ENCODE data around the gene DENND4A. TPM values are rescaled to one million over a fixed set of nuclear protein-coding genes. Genes with fewer than 3 reads are reported as not detected.

The DENND4A gene
- total and polyA plus RNA-seq, 9 of the 15 experiments (the other 6 are each of a cell fraction or from before 2014, with no cell fraction given): 6.8 to 32.3 (median 19.9) TPM

DNA sequence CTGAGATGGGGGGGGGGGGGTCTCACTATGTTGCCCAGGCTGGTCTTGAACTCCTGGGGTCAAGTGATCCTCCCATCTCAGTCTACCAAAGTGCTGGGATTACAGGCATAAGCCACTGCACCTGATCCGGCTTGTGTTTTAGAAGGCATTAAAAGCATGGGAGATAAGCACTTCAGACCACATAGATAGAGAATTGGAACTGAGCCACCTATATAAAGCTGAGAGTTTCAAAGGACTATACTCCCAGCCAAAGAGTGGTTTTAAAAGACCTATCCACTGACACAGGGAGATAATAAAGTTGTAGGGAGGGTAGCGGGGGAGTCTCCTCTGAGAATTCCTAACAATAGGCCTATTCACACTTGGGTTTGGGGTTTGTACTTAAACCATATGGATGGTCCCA, 34.8 kb downstream of the DENND4A start (continued):
- no peak for TF ChIP-seq JUND (IDR thresholded peaks at IDR 0.05; ENCODE audit: borderline replicate concordance, low read depth, low read length)
- TF ChIP-seq JUND (tag; IDR thresholded peaks at IDR 0.05; ENCODE audit: borderline replicate concordance, low read depth, low read length): no peak
- TF ChIP-seq ASH1L (IDR thresholded peaks at IDR 0.05; ENCODE audit: borderline replicate concordance, low read depth, partially characterized antibody): no peak
- TF ChIP-seq LCOR (CRISPR knock-in tag; IDR thresholded peaks at IDR 0.05): no peak
- TF ChIP-seq BCL6 (CRISPR knock-in tag; IDR thresholded peaks at IDR 0.05): no peak
- TF ChIP-seq ETS2 (tag; IDR thresholded peaks at IDR 0.05; ENCODE audit: borderline replicate concordance, poor library complexity, severe bottlenecking): no peak
- TF ChIP-seq MAFG (tag; conservative IDR thresholded peaks at IDR 0.05): no peak
- no peak for TF ChIP-seq RB1 (IDR thresholded peaks at IDR 0.05; ENCODE audit: low read depth)
- TF ChIP-seq, protein P1, sequence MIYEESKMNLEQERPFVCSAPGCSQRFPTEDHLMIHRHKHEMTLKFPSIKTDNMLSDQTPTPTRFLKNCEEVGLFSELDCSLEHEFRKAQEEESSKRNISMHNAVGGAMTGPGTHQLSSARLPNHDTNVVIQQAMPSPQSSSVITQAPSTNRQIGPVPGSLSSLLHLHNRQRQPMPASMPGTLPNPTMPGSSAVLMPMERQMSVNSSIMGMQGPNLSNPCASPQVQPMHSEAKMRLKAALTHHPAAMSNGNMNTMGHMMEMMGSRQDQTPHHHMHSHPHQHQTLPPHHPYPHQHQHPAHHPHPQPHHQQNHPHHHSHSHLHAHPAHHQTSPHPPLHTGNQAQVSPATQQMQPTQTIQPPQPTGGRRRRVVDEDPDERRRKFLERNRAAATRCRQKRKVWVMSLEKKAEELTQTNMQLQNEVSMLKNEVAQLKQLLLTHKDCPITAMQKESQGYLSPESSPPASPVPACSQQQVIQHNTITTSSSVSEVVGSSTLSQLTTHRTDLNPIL (CRISPR knock-in tag; IDR thresholded peaks at IDR 0.05): no peak
- TF ChIP-seq TSC22D4 (tag; IDR thresholded peaks at IDR 0.05): no peak
- no peak for TF ChIP-seq ZNF311 (CRISPR knock-in tag; IDR thresholded peaks at IDR 0.05)
- TF ChIP-seq EWSR1 (IDR thresholded peaks at IDR 0.05; ENCODE audit: borderline replicate concordance, low read depth, partially characterized antibody): no peak
- no peak for TF ChIP-seq FOXK2 (conservative IDR thresholded peaks at IDR 0.05 in 1 of 2, IDR thresholded peaks at IDR 0.05 in 1 of 2; ENCODE audit: low read depth in 2 of 2)
- no peak for TF ChIP-seq ZZZ3 (IDR thresholded peaks at IDR 0.05)
- no peak for TF ChIP-seq MCM5 (IDR thresholded peaks at IDR 0.05; ENCODE audit: low read depth)
- TF ChIP-seq, protein P2, sequence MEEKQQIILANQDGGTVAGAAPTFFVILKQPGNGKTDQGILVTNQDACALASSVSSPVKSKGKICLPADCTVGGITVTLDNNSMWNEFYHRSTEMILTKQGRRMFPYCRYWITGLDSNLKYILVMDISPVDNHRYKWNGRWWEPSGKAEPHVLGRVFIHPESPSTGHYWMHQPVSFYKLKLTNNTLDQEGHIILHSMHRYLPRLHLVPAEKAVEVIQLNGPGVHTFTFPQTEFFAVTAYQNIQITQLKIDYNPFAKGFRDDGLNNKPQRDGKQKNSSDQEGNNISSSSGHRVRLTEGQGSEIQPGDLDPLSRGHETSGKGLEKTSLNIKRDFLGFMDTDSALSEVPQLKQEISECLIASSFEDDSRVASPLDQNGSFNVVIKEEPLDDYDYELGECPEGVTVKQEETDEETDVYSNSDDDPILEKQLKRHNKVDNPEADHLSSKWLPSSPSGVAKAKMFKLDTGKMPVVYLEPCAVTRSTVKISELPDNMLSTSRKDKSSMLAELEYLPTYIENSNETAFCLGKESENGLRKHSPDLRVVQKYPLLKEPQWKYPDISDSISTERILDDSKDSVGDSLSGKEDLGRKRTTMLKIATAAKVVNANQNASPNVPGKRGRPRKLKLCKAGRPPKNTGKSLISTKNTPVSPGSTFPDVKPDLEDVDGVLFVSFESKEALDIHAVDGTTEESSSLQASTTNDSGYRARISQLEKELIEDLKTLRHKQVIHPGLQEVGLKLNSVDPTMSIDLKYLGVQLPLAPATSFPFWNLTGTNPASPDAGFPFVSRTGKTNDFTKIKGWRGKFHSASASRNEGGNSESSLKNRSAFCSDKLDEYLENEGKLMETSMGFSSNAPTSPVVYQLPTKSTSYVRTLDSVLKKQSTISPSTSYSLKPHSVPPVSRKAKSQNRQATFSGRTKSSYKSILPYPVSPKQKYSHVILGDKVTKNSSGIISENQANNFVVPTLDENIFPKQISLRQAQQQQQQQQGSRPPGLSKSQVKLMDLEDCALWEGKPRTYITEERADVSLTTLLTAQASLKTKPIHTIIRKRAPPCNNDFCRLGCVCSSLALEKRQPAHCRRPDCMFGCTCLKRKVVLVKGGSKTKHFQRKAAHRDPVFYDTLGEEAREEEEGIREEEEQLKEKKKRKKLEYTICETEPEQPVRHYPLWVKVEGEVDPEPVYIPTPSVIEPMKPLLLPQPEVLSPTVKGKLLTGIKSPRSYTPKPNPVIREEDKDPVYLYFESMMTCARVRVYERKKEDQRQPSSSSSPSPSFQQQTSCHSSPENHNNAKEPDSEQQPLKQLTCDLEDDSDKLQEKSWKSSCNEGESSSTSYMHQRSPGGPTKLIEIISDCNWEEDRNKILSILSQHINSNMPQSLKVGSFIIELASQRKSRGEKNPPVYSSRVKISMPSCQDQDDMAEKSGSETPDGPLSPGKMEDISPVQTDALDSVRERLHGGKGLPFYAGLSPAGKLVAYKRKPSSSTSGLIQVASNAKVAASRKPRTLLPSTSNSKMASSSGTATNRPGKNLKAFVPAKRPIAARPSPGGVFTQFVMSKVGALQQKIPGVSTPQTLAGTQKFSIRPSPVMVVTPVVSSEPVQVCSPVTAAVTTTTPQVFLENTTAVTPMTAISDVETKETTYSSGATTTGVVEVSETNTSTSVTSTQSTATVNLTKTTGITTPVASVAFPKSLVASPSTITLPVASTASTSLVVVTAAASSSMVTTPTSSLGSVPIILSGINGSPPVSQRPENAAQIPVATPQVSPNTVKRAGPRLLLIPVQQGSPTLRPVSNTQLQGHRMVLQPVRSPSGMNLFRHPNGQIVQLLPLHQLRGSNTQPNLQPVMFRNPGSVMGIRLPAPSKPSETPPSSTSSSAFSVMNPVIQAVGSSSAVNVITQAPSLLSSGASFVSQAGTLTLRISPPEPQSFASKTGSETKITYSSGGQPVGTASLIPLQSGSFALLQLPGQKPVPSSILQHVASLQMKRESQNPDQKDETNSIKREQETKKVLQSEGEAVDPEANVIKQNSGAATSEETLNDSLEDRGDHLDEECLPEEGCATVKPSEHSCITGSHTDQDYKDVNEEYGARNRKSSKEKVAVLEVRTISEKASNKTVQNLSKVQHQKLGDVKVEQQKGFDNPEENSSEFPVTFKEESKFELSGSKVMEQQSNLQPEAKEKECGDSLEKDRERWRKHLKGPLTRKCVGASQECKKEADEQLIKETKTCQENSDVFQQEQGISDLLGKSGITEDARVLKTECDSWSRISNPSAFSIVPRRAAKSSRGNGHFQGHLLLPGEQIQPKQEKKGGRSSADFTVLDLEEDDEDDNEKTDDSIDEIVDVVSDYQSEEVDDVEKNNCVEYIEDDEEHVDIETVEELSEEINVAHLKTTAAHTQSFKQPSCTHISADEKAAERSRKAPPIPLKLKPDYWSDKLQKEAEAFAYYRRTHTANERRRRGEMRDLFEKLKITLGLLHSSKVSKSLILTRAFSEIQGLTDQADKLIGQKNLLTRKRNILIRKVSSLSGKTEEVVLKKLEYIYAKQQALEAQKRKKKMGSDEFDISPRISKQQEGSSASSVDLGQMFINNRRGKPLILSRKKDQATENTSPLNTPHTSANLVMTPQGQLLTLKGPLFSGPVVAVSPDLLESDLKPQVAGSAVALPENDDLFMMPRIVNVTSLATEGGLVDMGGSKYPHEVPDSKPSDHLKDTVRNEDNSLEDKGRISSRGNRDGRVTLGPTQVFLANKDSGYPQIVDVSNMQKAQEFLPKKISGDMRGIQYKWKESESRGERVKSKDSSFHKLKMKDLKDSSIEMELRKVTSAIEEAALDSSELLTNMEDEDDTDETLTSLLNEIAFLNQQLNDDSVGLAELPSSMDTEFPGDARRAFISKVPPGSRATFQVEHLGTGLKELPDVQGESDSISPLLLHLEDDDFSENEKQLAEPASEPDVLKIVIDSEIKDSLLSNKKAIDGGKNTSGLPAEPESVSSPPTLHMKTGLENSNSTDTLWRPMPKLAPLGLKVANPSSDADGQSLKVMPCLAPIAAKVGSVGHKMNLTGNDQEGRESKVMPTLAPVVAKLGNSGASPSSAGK (IDR thresholded peaks at IDR 0.05): no peak
